GM18499 (cell line): Measurements from ENCODE around the gene RPTOR.

Experiments
- ATAC-seq: cut with Tn5 transposase; IDR thresholded peaks from one replicate; pipeline ENCODE4 v1.9.1; 2021; ENCODE audit warnings: moderate number of reproducible peaks; ENCODE audit not compliant: insufficient read depth, unreplicated experiment

Gene RPTOR

DNA sequence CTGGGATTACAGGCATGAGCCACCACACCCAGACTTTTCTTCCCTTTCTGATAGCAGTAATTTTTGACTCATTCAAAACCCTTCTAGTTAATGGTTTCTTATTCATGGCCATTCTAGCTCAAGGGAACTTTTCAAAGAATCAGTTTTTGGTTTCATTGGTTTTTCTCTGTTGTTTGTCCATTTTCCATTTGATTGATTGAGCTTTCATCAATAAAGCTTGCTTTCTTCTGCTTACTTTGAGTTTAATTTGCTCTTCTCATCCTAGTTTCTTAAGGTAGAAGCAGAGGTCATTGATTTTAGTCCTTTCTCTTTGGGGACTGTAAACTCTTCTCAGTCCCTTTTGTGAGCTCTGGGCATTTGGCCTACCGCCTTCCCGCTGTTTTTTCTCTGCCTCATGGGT lies 365.0 kb downstream of the RPTOR start:
- no peak for ATAC-seq

DNA sequence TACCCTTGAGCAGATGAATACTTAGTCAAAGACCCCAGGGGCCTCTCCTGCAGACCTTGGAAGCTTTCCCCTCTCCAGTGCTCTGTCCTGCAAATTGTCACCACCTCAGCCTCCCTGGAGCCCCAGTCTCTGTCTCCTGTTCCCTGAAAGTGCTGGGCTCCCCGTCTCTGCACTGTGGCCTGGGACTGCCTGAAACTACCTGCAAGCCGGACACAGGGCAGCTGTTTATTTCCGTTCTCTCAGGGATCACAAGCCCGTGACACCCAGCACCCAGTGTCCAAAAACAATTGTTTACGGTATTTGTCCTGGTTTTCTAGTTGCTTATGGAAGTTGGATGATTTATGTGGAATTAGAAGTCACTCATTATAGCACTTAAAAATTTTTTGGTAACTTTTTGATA lies 365.4 kb downstream of the RPTOR start:
- ATAC-seq = no peak

DNA sequence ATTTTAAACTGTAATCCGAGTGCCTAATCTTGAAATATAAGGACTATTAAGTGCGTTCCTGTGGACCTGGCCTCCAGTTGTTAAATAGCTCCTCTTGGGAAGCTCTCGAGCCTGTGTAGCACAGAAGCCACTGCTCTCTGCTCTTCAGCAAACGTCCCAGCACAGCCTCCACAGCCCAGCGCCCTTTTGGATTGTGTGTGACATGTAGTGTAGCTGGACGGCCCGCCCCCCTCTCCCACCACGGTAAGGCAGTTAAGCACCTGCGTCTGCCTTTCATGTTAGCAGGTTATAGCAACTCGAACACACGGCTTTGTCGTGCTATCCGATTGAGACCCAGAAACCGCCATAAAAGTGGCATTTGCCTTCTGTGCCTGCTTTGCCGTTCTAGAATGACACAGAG lies 367.8 kb downstream of the RPTOR start:
- no peak for ATAC-seq

DNA sequence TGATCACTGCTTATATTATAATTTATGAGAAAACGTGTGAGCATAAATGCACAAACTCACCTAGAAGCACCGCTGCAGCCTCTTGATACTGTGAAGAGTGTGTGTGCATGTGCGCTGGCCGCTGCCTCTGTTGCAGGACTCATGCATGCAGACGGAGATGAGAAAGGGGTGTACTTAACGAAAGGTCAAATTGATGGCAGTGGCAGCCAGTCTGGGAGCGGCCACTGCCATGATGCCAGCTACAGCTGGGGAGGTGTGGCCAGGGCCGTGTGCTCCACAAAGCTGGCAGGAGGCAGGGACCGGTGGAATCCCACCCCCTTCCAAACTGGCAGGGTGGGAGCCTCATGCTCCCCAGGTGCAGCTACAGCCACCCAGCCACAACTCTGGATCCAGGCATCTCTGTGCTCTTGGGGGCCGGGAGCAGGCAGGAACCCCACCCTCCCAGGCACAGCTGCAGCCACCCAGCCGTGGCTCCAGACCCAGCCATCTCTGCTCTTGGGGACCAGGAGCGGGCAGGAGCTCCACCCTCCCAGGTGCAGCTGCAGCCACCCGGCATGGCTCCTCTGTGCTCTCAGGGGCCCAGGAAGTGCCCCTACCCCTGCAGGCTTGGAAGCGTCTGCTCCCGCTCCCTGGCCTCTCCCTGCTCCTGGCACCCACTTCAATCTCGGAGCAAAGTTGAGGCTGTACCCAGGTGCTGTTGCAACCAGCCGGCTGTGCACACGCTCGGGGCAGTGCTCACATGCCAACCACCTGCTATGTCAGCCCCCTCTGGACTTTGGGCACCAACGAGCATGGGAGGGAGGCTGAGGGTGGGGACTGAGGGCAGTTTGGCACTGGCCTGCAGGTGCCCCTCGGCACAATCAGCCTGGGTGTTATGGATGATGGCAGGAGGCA lies 369.5 kb downstream of the RPTOR start:
- ATAC-seq = no peak

DNA sequence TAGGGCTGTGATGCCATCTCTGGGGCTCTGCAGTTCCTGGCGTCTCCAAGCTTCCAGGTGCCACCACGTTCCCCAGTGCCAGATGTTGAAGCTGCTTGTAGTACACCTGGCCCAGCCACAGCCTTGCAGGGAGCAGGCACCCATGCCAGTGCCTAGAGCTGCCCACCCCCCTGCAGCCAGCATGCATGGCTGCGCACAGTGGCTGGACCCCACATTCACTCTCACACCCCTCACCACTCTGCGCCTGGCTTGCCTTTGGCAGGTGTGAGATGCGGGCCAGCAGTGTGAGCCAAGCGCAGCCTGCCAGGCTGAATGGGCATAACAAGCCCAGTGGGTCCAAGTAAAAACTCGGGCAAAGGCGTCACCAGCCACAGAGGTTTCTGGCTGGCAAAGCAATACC lies 371.6 kb downstream of the RPTOR start:
- no peak for ATAC-seq

DNA sequence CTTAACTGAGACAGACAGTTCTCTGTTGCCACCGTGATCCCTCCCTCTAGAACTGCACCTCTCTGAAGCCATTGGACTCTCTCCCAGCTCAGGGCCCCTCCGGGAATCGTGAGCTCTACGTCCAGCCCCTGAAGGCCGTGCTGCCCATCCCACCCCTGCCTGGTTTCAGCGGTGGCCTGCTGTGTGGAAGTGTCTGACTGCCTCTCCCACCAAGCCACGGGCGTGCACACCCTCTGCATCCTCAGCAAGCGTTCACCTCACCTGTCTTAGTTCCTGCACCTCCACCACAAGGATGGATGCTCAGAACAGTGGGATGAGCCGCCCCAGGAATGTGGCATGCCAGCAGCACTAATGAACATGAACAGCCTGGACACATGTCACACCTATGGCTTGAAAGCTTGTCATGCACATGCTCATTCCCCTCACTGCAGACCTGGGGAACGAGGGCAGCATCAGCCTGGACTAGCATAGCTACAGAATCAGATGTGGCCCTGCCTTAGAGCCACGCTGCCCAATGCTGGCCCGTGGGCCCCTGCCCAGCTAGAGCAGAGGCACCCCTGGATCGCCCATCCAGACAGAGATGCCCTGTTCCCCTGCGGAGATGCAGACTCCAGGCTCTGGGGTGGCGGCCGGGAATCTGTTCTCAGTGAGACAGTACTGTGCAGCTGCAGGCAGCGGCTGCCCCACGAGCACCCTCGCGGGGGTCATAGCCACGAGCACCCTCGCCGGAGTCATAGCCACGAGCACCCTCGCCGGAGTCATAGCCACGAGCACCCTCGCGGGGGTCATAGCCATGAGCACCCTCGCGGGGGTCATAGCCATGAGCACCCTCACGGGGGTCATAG lies 373.3 kb downstream of the RPTOR start:
- no peak for ATAC-seq

DNA sequence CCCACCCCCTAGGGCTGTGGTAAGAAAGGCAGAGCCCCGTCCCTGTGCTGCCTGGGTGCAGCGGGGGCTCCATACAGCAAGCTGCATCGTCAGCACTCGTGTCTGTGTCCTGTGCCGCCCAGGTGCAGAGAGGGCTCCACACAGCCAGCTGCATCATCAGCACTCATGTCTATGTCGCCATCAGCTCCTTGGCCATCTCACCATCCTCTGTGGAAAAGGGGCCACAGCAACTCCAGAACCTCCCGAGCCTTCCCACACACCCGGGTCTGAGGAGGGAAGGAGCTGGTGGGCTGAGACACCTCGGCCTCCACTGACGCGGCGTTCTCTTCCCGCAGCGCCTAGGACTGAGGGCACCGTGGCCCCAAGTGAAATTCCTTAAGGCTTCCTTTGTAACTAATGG lies 374.1 kb downstream of the RPTOR start:
- no peak for ATAC-seq

DNA sequence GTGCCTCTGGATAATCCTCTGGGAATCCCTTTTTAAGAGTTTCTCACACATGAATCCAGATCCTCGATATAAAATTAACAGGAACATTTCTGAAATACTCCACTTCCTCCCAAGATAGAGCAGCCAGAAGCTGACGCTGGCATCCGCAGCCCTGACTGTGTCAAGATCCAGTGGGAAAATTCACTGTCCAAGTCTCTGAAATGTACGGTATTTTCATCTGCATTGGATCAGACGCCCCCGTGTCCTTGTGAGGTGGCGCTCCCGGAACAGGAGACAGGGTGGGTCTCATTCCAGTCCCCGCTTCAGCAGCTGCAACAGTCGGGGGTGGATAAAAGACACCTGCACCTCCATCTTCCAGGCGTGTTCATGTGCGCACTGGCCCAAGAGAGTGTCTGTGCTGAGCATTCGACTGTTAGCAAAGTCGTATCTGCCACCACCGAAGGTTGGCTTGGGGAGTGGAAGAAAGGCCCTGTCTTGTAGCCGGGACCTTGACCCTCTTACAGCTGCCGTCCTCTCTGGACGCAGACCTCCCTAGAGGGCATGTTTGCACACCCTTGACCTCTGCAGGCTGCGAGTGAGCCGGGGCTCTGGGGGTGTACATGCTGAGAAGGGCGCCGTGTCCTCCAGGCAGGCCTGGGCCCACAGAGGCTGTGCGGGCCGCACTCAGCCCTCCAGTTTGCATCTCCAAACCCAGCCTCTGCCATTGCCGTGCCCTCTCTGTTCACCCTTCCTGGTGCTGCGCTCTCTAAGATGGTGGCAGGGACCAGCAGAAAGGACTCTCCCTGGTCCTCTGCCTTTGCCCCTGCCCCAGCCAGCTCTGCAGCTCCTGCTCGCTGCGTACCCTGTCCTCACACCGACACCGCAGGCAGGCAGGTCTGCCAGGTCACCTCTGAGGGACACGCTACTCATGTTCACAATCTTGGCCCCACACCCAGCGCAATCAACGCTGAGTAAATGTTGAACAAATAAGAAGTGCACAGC lies 375.0 kb downstream of the RPTOR start:
- no peak for ATAC-seq

DNA sequence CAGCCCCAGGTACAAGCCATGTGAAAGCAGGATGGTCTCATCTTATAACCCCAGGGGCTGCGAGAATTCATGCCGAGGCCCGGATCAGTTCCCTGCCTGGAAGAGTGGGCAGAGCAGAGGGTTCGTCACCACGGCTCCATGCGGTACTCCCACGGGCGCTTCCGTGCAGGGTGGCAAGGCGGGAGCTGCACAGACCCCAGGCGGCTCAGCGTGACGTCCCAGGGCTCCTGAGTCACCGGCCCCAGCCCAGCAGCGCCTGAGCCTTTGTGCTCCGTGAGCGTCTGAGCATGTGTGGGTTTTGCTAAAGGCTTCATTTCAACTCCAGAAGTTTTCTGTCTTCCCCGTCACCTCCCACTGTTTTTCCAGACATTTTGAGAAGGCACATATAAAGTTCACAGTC lies 375.8 kb downstream of the RPTOR start:
- no peak for ATAC-seq

DNA sequence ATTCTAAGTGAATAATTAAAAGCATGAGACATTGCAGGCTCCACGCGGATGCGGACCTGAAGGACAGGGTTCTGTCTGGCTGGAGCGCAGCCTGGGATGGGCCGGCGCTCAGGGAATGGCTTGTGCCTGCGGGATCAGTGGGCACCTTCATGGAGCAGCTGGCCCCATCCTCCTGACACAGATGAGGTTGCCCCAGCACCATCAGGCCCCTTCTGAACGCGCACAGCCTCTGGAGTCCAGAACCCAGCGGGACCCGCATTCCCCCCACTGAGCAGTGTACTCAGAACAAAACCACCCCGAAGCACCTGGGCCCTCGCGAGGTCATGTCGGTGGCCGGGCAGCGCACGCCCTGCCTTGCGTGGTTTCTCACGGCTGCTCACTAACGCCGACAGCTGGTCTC lies 376.5 kb downstream of the RPTOR start:
- no peak for ATAC-seq

DNA sequence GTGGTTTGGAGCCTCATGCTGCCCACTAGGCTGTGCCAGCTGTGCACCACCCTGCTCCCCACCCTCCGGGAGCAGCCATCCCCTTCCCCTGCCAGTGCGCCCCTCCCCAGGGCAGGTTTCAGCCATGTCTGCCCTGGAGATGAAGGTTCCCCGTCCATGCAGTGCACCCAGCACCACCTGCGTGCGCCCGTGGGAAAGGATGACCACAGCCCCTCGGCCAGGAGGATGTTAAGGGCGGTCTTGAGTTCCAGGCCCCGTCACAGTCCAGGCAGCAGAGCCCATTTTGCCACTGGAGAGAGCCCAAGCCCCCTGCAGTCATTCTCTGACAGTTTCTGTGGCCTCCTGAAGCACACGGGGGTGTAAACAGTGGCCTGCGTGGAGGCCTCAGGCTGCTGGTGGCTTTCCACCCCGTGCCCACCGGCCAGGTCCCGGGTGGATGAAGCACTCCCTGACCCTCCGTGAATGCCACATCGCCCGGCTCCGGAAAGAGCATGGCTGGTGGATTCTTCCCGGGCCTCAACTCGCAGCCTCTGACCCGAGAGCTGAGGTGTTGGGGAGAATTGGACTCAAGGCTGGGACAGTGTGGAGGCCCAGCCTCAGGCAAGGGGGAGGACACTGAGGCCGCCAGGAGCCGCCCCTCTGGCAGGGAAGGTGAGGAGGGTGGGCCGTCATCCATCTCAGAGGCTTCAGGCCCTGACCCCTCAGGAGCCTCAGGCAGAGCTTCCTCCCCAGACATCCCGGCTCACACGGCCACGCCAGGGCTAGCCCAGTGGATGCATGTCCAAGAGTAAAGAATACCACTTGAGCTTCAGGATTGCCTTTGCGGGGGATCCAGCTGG lies 377.3 kb downstream of the RPTOR start:
- ATAC-seq = no peak

DNA sequence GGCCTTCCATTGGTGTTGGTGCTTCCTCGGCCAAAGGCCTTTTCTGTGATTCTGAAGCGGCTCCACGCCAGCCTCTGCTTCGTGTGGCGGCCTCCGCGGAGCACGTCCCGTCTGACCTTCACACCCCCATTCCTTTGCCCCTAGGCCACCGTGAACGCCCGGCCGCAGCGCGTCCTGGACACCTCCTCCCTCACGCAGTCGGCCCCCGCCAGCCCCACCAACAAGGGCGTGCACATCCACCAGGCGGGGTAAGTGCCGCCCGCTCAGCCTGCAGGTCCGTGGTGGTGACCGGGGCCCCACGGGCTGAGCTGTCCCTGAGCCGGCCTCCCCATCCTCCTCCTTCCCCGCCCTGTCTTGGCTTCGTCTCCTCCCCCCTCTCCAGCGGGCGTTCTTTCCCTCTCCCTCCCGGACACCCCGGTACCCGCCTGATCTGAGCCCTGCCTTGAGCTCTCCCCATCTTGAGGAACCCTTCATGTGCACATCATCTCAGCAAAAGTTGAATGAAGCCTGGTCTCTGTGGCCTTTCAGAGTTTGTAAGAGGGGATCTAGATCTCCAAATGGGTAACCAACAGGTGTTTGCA lies 378.0 kb downstream of the RPTOR start:
- ATAC-seq = no peak

DNA sequence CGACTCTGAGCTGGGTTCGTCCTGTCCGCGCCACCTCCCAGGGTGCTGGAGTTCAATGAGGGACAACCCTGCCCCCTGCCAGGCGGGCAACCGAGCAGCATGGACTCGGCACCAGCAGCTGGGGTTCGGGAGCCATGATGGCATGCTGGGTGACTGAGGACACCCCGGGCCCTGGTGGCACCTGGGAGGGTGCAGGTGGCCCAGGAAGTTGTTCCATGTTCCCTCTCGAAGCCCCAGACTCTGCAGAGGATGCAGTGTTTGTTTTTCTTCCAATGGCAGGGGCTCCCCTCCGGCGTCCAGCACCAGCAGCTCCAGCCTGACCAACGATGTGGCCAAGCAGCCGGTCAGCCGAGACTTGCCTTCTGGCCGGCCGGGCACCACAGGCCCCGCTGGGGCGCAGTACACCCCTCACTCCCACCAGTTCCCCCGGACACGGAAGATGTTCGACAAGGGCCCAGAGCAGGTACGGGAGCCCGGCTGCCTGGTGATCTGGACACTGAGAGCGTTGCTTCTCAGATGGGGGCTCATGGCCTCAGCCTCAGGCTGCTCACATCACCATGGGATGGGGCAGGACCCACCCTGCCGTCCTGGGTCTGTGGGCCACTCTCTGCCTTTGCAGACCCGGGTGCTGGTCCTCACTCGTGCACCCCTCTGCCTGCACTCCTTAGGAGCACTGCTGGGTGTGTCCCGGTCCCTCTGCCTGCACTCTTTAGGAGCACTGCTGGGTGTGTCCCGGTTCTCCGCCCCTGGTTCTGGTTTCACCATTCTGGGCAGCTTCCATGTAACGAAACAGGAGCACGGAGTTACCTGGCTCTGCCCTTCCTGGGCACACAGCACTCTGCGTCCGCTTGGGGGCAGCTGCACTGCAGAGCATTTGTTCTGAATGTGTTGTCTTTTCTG lies 378.8 kb downstream of the RPTOR start:
- no peak for ATAC-seq

DNA sequence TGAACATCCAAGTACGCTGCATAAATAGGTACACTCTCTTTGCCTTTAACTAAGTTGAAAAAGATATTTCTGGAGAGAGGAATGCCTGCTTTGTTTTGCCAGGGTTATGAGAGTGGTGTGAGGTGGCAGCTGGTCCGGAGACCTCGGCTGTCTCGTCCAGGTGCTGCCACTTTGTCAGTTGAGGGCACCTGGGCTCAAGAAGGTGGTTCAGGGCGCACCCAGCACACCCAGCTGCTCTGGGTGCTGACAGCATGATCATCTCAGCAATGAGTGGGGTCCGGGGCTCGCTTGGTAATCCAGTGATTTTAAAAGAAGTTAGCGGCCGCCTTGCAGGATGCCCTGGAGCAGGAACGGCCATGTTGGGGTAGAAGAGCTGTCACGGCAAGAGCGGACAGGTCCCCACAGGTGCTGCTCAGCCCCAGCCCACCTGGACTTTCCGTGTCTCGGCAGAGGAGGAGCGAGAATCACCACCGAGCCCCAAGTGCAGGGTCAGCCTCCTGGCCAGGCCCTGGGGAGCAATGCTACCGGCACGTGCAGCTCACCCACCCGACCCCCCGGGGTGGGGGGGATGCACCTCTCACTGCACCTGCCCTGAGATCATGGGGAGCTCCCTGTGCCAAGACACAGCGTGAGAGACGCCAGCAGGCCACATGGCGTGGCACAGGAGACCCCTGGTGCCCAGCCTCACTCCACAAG lies 379.6 kb downstream of the RPTOR start:
- no peak for ATAC-seq

DNA sequence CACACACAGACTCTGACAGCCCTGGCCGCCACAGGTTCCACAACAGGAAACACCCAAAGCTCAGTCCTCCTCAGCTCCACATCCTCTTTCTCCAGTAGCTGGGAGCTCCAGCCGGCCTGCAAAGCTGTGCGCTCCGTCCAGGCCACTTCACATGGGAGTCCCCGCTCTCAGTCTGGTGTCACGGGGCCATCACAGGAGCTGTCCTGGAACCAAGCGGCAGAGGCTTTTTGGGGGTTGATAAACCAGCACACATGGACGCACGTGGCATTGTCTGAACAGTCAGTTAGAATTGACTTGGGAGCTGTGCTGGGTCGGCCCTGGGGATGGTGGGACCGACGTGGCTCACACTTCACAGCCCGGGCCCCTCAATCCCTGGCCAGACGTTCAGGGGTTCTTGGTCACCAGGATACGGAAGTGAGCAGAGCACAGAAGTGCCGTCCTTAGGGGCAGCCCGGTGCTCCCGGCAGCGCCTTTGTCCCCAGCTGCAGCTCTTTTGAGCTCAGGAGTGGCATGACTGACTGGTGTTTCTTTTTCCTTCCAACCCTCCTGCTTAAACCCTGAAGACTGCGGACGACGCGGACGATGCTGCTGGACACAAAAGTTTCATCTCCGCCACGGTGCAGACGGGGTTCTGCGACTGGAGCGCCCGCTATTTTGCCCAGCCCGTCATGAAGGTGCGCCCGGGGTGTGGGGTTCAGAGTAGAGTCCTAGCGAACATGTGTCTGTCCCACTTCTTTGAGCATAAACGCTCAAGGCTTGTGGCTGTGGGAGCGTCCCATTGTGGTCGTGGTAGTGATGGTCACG lies 380.4 kb downstream of the RPTOR start:
- ATAC-seq = no peak

DNA sequence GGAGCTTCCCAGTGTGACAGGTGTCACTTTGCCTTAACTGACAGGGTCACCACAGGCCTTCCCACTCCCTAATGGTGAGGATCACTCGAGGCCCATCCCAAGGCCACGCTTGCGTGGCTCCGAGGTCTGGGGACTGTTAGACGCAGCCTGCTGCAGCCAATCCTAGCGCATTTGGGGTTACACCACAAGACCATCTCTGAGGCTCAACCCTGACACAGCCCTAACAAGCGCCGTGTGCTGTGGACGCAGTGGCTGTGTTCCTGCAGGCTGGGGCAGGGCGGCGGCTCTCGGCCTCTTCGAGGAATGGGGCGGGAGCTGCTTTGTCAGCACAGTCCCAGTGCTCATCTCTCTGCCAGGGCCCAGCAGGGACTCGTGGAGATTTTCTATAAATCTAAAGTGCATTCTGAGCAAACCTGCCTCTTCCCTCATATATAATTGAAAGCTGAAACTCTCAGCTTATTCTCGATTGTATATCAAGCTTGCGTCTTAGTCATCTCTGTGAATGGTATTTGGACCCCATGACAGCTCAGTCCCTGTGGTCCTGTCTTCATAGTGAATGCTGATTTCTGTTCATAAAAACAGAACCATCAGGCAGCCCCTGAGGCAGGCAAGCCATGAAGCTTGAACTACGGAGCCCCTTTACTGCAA lies 381.2 kb downstream of the RPTOR start:
- ATAC-seq = no peak
